ENCODE data around the gene SLC6A19. TPM values are rescaled to one million over a fixed set of nuclear protein-coding genes. Genes with fewer than 3 reads are reported as not detected.

SLC6A19 gene
- total RNA-seq, 1 donor from 2014 or later = not detected

- ATAC-seq = no peak
Observed at GRCh38 chr5:1195916-1196315, 5.5 kb upstream of the SLC6A19 start.

GRCh38 chr5:1196562-1196961 lies 4.8 kb upstream of the SLC6A19 start:
- no peak for ATAC-seq

GRCh38 chr5:1197876-1198666 lies 3.3 kb upstream of the SLC6A19 start:
- ATAC-seq = no peak

- ATAC-seq = no peak
Observed at GRCh38 chr5:1199340-1199648, 2.1 kb upstream of the SLC6A19 start.

- ATAC-seq = no peak
Observed at GRCh38 chr5:1199649-1200494, 1.5 kb upstream of the SLC6A19 start.

- ATAC-seq = no peak
Observed at GRCh38 chr5:1200495-1201326, 684 bp upstream of the SLC6A19 start.

- no peak for ATAC-seq
Observed at GRCh38 chr5:1202026-1202797, 817 bp downstream of the SLC6A19 start.

GRCh38 chr5:1202798-1203185 lies 1.4 kb downstream of the SLC6A19 start:
- no peak for ATAC-seq

- no peak for ATAC-seq
Observed at GRCh38 chr5:1203311-1203967, 2.0 kb downstream of the SLC6A19 start.

GRCh38 chr5:1203968-1204692 lies 2.7 kb downstream of the SLC6A19 start:
- ATAC-seq = no peak

- ATAC-seq = no peak
Observed at GRCh38 chr5:1204693-1205242, 3.4 kb downstream of the SLC6A19 start.

GRCh38 chr5:1205255-1206180 lies 4.1 kb downstream of the SLC6A19 start:
- no peak for ATAC-seq

- ATAC-seq = no peak
Observed at GRCh38 chr5:1206521-1207412, 5.4 kb downstream of the SLC6A19 start.

GRCh38 chr5:1207555-1207954 lies 6.2 kb downstream of the SLC6A19 start:
- ATAC-seq = no peak

GRCh38 chr5:1208221-1208742 lies 6.9 kb downstream of the SLC6A19 start:
- no peak for ATAC-seq

GRCh38 chr5:1208743-1209488 lies 7.5 kb downstream of the SLC6A19 start:
- no peak for ATAC-seq

- ATAC-seq = no peak
Observed at GRCh38 chr5:1209489-1209852, 8.1 kb downstream of the SLC6A19 start.
